Mesothelial cell of epicardium (in vitro differentiated cells): ENCODE measurements around the gene TGIF1. TPM values are rescaled to one million over a fixed set of nuclear protein-coding genes. Genes with fewer than 3 reads are reported as not detected.

ENCODE experiments used
- DNase-seq, 2 experiments: peaks; one replicate each; pipeline ENCODE4 v3.0.0; 2021; ENCODE audit warnings: low spot score in 2 of 2; ENCODE audit not compliant: unreplicated experiment in 2 of 2
- H3K27ac Mint-ChIP-seq: 2 replicates; pipeline ENCODE4 v1.8.0; 2021; ENCODE audit warnings: mixed read lengths
- H3K27me3 Mint-ChIP-seq: 2 replicates; pipeline ENCODE4 v1.8.0; 2021; ENCODE audit warnings: low read depth, mixed read lengths
- H3K36me3 Mint-ChIP-seq: 2 replicates; pipeline ENCODE4 v1.8.0; 2021; ENCODE audit warnings: mixed read lengths
- H3K4me1 Mint-ChIP-seq: 2 replicates; pipeline ENCODE4 v1.8.0; 2021; ENCODE audit warnings: mixed read lengths
- H3K4me3 Mint-ChIP-seq: 2 replicates; pipeline ENCODE4 v1.8.0; 2021; ENCODE audit warnings: mild to moderate bottlenecking, moderate library complexity, mixed read lengths
- H3K9me3 Mint-ChIP-seq: 2 replicates; pipeline ENCODE4 v1.8.0; 2021; ENCODE audit warnings: mixed read lengths
- total RNA-seq: library from RNA; stranded (reverse); gene quantifications from 3 replicates; pipeline ENCODE4 v1.2.1, GENCODE V29; 2021
- TF ChIP-seq, protein P1 (sequence below): fragments of 200-600 bp; sonication (generic); IDR thresholded peaks from one replicate; pipeline ENCODE4 v1.5.0; 2021; ENCODE audit warnings: antibody characterized with exemption; ENCODE audit not compliant: unreplicated experiment

Gene TGIF1
- total RNA-seq, 1 donor from 2014 or later: 96.6 TPM

DNA sequence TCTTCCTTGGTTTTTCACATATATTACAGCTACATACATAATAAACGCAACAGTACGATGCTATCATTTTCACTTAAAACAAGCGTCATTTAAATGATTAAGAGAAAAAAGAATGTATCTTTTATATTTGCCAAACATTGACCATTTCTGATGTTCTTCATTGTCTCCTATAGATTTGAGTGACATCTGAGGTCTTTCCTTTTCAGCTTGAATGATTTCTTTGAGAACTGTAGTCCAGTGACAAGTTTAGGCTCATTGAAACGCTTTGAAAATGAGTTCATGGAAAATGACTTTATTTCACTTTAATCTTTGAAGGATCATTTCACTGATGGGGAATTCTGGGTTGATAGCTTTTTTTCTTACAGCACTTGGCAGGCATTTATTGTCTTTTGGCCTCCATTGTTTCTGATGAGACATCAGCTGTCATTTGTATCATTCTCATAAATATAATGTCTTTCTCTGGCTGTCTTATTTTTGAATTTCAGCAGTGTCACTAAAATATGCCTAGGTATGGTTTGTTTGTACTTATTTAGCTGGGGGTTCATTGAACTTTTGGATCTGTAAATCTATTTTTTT lies 10.9 kb downstream of the TGIF1 start:
- H3K36me3 Mint-ChIP-seq: peaks cover 55% of the 10 kb centered on the region
- H3K4me1 Mint-ChIP-seq: peaks cover 22% of the 10 kb centered on the region
- TF ChIP-seq, protein P1, sequence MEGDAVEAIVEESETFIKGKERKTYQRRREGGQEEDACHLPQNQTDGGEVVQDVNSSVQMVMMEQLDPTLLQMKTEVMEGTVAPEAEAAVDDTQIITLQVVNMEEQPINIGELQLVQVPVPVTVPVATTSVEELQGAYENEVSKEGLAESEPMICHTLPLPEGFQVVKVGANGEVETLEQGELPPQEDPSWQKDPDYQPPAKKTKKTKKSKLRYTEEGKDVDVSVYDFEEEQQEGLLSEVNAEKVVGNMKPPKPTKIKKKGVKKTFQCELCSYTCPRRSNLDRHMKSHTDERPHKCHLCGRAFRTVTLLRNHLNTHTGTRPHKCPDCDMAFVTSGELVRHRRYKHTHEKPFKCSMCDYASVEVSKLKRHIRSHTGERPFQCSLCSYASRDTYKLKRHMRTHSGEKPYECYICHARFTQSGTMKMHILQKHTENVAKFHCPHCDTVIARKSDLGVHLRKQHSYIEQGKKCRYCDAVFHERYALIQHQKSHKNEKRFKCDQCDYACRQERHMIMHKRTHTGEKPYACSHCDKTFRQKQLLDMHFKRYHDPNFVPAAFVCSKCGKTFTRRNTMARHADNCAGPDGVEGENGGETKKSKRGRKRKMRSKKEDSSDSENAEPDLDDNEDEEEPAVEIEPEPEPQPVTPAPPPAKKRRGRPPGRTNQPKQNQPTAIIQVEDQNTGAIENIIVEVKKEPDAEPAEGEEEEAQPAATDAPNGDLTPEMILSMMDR: no peak
- H3K4me3 Mint-ChIP-seq: no peak overlapping the region
- no peaks in the 10 kb centered on the region for H3K27me3 Mint-ChIP-seq
- peaks cover 17% of the 10 kb centered on the region for H3K9me3 Mint-ChIP-seq
- no peak overlapping the region for H3K27ac Mint-ChIP-seq
- DNase-seq: no peak

DNA sequence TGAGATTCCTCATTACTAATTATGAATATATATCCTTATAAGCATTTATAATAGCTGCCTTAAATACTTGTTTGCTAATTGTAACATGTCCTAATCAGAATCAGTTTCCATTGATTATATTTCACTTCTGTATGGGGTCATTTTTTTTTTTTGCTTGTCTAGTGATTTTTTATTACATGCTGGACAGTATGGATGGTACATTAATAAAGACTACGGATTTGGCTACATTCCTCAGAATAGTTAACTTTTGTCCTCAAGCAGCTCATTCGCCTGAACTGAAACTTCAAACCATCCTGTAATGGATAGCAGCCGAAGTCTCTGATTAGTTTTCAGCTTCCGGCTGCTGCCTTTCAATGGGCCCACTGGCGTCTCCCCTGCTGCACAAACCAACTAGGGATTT lies 11.7 kb downstream of the TGIF1 start:
- H3K27ac Mint-ChIP-seq: no peak overlapping the region
- peaks cover 23% of the 10 kb centered on the region for H3K4me1 Mint-ChIP-seq
- TF ChIP-seq, protein P1: no peak
- H3K9me3 Mint-ChIP-seq: peaks cover 17% of the 10 kb centered on the region
- peaks cover 52% of the 10 kb centered on the region for H3K36me3 Mint-ChIP-seq
- no peaks in the 10 kb centered on the region for H3K27me3 Mint-ChIP-seq
- H3K4me3 Mint-ChIP-seq: no peak overlapping the region
- no peak for DNase-seq

DNA sequence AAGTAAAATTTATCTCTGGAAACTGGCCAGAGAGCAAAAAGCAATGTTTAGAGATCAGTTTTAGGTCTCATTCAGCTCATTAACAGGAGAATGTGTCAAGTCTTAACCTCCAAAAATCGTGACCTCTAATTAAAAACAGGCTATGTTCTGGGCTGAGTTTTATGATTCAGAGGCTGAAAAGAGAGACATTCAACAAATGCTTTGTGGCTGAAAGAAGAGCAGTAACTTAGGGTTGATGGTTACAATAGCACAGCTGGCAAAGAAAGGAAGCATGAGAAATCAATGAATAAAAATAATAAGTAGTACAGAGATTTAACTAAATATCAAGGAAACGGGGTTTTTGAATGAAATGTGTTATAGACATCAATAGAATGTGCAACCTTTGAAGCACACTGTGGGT lies 13.1 kb downstream of the TGIF1 start:
- H3K4me3 Mint-ChIP-seq: no peak overlapping the region
- peaks cover 19% of the 10 kb centered on the region for H3K4me1 Mint-ChIP-seq
- H3K27ac Mint-ChIP-seq: peak overlapping the region; percentile 37
- no peak for DNase-seq
- peaks cover 17% of the 10 kb centered on the region for H3K9me3 Mint-ChIP-seq
- H3K36me3 Mint-ChIP-seq: peaks cover 40% of the 10 kb centered on the region
- TF ChIP-seq, protein P1: no peak
- no peaks in the 10 kb centered on the region for H3K27me3 Mint-ChIP-seq

DNA sequence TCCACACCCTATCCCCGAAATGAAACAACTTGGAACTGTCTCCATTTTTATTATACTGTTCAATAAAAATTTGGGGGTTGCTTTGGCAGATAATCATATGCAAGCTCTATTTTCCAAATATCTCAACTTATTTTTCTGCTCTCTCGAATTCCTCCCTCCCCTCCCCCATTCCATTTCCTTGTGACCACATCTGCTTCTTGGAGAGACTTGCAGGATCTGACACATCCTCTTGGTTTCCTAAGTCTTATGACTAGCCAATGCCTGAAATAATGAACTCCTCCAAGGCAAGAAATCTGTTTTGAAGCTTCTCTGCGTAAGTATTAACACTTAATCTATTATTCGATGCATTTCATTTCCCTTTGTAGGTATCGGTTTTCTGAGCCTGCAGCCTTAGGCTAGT lies 16.1 kb downstream of the TGIF1 start:
- peaks cover 15% of the 10 kb centered on the region for H3K36me3 Mint-ChIP-seq
- no peak for DNase-seq

DNA sequence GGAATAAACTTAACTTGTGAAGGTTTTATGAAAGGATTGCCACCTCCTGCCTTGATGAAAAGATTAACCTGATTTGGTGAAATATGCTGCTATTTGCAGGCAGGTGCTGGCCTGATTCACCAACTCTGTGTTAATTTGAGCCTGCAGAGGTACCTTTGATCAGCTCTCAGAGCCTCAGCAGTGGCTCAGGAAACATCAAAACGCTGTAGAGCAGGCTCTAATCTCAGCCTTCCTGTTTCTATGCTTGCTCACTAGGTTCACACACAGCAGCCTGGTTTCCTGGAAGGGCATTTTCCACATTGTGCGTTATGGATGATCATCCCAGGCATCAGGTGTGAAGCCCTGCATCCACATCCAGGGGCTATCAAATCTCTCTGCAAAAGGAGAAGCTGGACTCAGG lies 16.9 kb downstream of the TGIF1 start:
- TF ChIP-seq, protein P1: no peak
- H3K4me3 Mint-ChIP-seq: no peak overlapping the region
- H3K27me3 Mint-ChIP-seq: no peaks in the 10 kb centered on the region
- peaks cover 20% of the 10 kb centered on the region for H3K4me1 Mint-ChIP-seq
- no peak for DNase-seq
- peak overlapping the region; percentile 62 for H3K27ac Mint-ChIP-seq
- H3K36me3 Mint-ChIP-seq: peaks cover 7% of the 10 kb centered on the region
- peaks cover 4% of the 10 kb centered on the region for H3K9me3 Mint-ChIP-seq

More for the DNA sequence above, 16.1 kb downstream of the TGIF1 start:
- peaks cover 12% of the 10 kb centered on the region for H3K9me3 Mint-ChIP-seq
- H3K4me1 Mint-ChIP-seq: peaks cover 20% of the 10 kb centered on the region
- H3K27ac Mint-ChIP-seq: peak overlapping the region; percentile 88
- H3K27me3 Mint-ChIP-seq: no peaks in the 10 kb centered on the region
- TF ChIP-seq, protein P1: no peak
- H3K4me3 Mint-ChIP-seq: peak overlapping the region; percentile 32
